Measurements from ENCODE around the gene LMF2.

The LMF2 gene

DNA sequence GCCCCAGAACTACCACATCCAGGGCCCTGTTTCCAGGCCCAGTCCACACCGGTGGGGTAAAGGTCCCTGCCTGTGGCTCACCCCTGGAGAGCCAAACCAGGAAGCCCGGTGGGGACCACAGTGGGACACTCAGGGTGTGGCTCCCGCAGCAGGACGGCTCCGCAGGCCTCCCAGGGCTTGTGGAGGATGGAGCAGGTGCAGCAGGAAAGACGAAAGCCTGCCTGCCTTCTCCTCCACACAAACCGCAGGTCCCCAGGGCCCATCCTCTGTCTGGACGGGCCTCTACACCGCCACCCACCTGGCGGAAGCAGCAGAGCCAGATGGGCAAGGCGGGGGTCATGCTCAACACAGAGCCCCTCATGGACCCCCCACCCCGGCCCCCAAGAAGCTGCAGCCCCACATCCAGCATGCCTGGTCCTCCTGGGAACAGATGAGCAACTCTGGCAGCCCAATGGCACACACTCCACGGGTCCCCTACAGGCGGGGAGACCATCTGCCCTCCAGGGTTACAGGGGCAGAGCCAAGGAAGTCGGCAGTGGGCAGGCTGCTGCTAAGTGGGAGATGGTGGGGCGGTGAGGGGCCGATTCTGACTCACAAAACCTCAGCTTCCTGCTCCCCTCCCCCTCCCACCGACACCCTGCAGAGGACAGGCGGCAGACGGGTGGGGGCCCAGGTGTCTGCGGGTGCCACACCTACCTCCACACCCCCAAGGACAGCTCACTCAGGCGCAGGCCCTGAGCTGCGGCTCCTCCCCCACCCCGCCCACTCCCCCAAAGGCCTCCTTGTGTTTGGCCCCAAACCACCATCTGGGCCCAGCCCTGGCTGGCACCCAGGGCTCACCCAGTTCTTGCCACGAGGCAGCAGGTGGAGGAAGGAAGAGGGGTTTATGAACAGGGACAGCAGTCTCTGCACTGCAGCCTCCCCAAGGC lies 37.9 kb downstream of the LMF2 start:
- H3K9ac ChIP-seq (ENCODE audit: low read length), result peak overlapping the region; percentile 59
- H3K36me3 ChIP-seq (ENCODE audit: control insufficient read depth, insufficient read depth, low read length), result peaks cover 8% of the 10 kb centered on the region
- H3K27me3 ChIP-seq (ENCODE audit: control insufficient read depth, insufficient read depth, low read length), result no peaks in the 10 kb centered on the region
- peaks cover 53% of the 10 kb centered on the region for H3K4me1 ChIP-seq (ENCODE audit: control insufficient read depth, insufficient read depth, low read length)
- H3K9me3 ChIP-seq (ENCODE audit: control insufficient read depth, low read length), result no peaks in the 10 kb centered on the region
- no peak overlapping the region for H3K4me3 ChIP-seq (ENCODE audit: low read length)

DNA sequence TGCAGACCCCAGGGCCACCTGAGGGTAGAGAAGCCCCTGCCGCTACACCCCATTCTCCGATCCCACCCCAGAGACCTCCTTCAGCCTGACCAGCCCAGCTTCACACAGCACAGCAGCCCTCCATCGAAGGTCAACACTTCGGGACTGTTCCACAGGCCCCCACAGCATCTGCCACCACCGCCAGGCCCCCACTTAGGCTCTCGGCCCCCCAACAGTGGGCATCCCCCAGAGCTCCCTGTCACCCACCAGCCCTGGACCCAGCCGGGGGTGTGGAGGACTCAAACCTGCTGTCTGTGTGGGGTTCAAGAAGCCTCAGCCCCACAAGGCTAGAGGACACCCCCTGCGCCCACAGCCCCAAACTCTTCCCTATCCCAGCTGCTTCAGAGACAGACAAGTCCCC lies 38.9 kb downstream of the LMF2 start:
- Histone ChIP-seq H3K9me3 (ENCODE audit: control insufficient read depth, low read length) (no peaks in the 10 kb centered on the region), H3K4me3 (ENCODE audit: low read length) (no peak overlapping the region), H3K9ac (ENCODE audit: low read length) (peak overlapping the region; percentile 31), H3K27me3 (ENCODE audit: control insufficient read depth, insufficient read depth, low read length) (no peaks in the 10 kb centered on the region), H3K4me1 (ENCODE audit: control insufficient read depth, insufficient read depth, low read length) (peaks cover 49% of the 10 kb centered on the region), H3K36me3 (ENCODE audit: control insufficient read depth, insufficient read depth, low read length) (peaks cover 8% of the 10 kb centered on the region)

DNA sequence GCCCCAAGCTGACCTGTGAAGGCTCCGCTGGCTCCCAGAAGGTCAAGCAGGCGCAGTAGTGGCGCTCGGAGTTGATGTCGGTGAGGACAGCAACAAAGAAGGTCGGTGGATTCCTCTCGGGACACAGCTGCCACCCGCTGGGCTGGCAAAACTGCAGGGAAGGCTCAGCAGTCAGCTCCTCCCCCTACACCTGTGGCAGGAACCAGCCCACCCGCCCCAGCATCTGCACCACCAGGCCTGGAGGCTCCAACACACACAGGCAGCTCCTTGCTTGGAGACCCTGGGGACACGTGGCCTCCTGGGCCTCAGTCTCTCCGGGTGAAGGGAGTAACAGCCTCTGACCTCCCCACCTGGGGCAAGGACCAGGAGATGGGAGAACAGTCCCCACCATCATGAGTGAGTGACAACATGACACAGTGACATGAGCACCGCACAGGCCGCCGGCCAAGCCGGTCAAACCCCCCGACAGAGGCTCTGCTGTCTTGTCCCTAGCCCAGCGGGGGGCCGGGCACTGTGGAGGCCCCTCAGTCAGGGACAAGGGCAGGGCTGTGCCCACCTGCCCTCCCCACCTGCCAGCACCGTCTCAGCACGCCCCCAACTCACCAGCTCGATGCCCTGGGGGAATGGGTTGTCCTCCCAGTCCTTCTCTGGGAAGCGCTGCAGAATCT lies 39.6 kb downstream of the LMF2 start:
- Histone ChIP-seq H3K4me1 (ENCODE audit: control insufficient read depth, insufficient read depth, low read length) (peaks cover 42% of the 10 kb centered on the region), H3K4me3 (ENCODE audit: low read length) (no peak overlapping the region), H3K9ac (ENCODE audit: low read length) (no peak overlapping the region), H3K36me3 (ENCODE audit: control insufficient read depth, insufficient read depth, low read length) (peaks cover 10% of the 10 kb centered on the region), H3K27me3 (ENCODE audit: control insufficient read depth, insufficient read depth, low read length) (no peaks in the 10 kb centered on the region), H3K9me3 (ENCODE audit: control insufficient read depth, low read length) (no peaks in the 10 kb centered on the region)

DNA sequence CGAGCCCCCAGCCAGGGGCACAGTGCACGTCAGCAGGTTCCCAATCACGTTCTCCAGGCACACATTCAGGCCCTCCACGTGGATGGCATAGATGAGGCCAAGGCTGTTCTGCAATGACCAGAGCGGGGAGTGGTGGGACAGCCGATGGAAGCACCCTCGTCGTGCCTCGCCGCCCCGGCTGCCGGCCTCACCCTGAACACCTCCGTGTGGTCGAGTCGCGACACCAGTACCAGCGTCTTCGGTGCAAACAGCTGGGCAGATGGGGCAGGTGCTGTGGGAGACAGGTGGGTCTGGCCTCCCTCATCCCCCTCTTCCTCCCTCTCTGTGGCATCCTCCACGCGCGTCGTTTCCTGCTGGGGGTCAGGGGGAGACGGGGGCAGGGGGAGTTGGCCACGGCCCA lies 40.2 kb downstream of the LMF2 start:
- no peak overlapping the region for H3K4me3 ChIP-seq (ENCODE audit: low read length)
- H3K9me3 ChIP-seq (ENCODE audit: control insufficient read depth, low read length), result no peaks in the 10 kb centered on the region
- H3K27me3 ChIP-seq (ENCODE audit: control insufficient read depth, insufficient read depth, low read length), result no peaks in the 10 kb centered on the region
- peaks cover 36% of the 10 kb centered on the region for H3K4me1 ChIP-seq (ENCODE audit: control insufficient read depth, insufficient read depth, low read length)
- H3K9ac ChIP-seq (ENCODE audit: low read length), result no peak overlapping the region
- H3K36me3 ChIP-seq (ENCODE audit: control insufficient read depth, insufficient read depth, low read length), result peaks cover 14% of the 10 kb centered on the region

DNA sequence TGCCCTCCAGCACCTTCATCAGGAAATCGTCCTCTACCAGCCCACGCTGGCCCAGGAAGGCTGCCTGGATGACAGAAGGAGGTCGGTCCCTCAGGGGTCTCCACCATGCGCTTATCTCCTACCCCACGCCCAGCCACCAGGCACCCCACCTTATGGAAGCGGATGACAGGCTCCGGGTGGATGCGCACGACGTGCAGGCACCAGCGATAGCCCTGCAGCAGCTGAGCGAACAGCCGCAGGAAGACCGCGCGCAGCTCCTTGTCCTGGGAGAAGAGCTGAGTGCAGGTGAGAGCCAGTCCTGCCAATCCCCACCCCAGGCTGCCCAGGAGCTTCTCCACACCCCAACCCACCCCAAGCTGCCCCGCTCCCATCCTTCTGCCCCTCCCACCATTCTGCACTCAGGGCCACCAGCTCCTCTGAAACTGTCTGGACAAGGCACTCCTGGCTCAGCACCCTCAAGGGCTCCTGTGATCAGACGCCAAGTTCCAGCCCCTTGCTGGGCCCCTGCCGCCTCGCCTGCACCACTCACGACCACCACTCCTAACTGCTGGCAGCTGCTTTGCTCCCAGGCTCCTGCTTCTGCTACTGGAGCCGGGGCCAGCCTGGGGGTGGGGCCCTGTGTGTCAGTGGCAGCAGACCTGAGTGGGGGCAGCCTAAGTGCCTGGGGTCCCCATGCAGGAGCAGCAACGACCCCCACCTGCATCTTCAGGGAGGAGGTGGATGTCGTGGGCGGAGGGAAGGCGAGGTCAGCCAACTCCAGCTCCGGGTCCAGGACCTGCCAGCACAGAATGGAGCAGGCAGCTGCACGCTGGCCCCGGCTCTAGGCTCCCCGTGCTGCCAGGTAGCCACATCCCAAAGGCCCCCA lies 42.2 kb downstream of the LMF2 start:
- peaks cover 29% of the 10 kb centered on the region for H3K36me3 ChIP-seq (ENCODE audit: control insufficient read depth, insufficient read depth, low read length)

DNA sequence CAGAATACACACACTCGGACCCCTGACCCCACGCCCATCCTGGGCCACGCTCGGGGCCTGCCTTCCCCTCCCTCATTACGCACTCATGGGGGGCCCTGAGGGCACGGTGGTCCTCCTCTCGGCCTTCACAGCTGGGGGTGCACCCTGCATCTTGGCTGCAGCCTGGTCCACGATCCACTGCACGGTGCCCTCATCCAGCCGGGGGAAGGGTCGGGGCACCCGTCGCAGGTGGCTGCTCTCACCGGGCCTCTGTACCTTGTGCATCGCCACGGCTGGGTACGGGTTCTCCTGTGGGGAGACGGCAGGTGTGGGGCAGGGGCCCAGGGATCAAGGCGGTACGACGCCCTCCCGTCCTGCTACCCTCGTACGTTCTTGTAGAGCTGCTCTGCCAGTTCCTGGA lies 43.1 kb downstream of the LMF2 start:
- H3K27me3 ChIP-seq (ENCODE audit: control insufficient read depth, insufficient read depth, low read length), result no peaks in the 10 kb centered on the region
- peaks cover 34% of the 10 kb centered on the region for H3K36me3 ChIP-seq (ENCODE audit: control insufficient read depth, insufficient read depth, low read length)
- H3K4me1 ChIP-seq (ENCODE audit: control insufficient read depth, insufficient read depth, low read length), result peaks cover 16% of the 10 kb centered on the region

More for the DNA sequence above, 42.2 kb downstream of the LMF2 start:
- Histone ChIP-seq H3K4me3 (ENCODE audit: low read length) (no peak overlapping the region), H3K4me1 (ENCODE audit: control insufficient read depth, insufficient read depth, low read length) (peaks cover 24% of the 10 kb centered on the region), H3K9me3 (ENCODE audit: control insufficient read depth, low read length) (no peaks in the 10 kb centered on the region), H3K27me3 (ENCODE audit: control insufficient read depth, insufficient read depth, low read length) (no peaks in the 10 kb centered on the region), H3K9ac (ENCODE audit: low read length) (no peak overlapping the region)

DNA sequence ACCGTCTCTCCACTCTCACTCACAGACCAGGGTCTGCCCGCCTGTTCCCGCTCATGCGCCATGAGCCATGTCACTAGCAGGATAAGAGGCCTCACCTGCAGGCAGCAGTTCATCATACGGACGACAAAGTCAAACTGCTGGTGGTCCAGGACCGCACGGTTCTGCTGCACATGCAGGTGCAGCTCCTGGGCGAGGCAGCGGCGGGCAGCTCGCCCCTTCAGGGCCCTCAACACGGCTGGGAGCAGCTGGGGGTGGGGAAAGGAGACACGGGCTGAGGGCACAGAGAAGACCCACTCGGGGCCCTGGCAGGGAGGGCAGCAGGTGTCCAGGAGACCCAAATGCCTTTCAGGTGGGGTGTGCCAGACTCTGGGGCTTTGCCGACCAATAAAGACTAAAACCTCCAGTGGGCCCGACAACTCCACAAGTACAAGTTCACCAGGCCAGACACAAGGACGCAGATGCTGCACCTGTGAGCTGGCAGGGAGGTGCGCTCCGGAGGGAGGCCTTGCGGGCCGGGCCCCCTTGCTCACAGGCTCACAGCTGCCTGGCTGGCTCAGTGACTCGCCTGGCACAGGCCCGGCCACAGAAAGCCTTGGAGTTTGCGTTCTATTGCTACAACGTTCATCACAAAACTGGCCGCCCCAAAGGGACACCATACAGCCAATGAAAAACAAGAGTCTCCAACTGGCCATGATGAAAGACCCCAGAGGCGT lies 44.2 kb downstream of the LMF2 start:
- no peak overlapping the region for H3K4me3 ChIP-seq (ENCODE audit: low read length)
- H3K4me1 ChIP-seq (ENCODE audit: control insufficient read depth, insufficient read depth, low read length), result peaks cover 9% of the 10 kb centered on the region
- H3K27me3 ChIP-seq (ENCODE audit: control insufficient read depth, insufficient read depth, low read length), result no peaks in the 10 kb centered on the region
- peaks cover 34% of the 10 kb centered on the region for H3K36me3 ChIP-seq (ENCODE audit: control insufficient read depth, insufficient read depth, low read length)
- no peaks in the 10 kb centered on the region for H3K9me3 ChIP-seq (ENCODE audit: control insufficient read depth, low read length)
- no peak overlapping the region for H3K9ac ChIP-seq (ENCODE audit: low read length)

More for the DNA sequence above, 43.1 kb downstream of the LMF2 start:
- H3K9me3 ChIP-seq (ENCODE audit: control insufficient read depth, low read length), result no peaks in the 10 kb centered on the region
- H3K4me3 ChIP-seq (ENCODE audit: low read length), result no peak overlapping the region
- no peak overlapping the region for H3K9ac ChIP-seq (ENCODE audit: low read length)

DNA sequence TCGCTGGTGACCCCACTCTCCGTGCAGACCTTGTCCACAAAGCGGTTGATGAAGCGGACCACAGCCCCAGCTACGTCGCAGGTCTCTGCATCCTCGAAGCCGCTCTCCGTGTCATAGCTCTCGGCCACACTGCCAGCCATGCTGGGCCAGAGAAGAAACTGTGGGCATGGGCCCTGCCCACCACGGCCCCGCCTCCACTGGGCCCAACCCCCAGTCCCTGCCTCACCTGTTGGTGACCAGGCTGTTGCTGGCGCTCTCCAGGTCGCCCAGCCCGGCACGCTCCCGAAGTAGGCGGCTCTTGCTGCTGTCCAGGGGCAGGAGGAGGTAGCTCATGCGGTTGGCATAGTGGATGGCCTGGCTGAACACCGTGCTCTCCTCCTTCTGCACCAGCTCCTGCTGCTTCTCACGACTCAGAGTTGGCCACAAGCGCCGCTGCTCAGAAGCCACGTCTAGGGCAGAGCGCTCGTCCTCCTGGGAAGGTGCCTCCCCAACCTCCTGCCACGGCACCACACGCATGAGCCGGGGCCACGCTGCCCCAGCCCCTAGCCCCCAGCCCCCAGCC lies 45.4 kb downstream of the LMF2 start:
- Histone ChIP-seq H3K27me3 (ENCODE audit: control insufficient read depth, insufficient read depth, low read length) (no peaks in the 10 kb centered on the region), H3K9me3 (ENCODE audit: control insufficient read depth, low read length) (no peaks in the 10 kb centered on the region), H3K4me3 (ENCODE audit: low read length) (no peak overlapping the region), H3K4me1 (ENCODE audit: control insufficient read depth, insufficient read depth, low read length) (peaks cover 9% of the 10 kb centered on the region), H3K9ac (ENCODE audit: low read length) (no peak overlapping the region), H3K36me3 (ENCODE audit: control insufficient read depth, insufficient read depth, low read length) (peaks cover 39% of the 10 kb centered on the region)

DNA sequence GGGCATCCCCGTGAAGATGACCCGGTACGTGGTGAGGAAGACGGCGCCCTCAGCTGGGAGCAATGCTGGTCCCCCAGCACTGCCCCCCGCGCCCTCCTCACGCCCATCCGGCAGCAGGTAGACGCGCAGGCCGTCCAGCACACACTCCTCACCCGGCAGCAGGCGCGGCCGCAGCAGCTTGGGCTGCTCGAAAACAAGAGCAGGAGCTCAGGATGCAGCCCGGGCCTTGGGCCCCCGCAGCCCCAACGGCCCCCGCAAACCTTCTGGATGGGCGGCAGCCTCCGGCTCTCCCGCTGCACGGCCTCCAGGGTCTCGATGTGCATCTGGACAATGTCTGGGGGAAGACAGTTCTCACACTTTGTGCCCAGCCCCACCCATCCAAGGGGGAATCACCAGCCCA lies 46.0 kb downstream of the LMF2 start:
- Histone ChIP-seq H3K36me3 (ENCODE audit: control insufficient read depth, insufficient read depth, low read length) (peaks cover 36% of the 10 kb centered on the region), H3K27me3 (ENCODE audit: control insufficient read depth, insufficient read depth, low read length) (no peaks in the 10 kb centered on the region), H3K9me3 (ENCODE audit: control insufficient read depth, low read length) (no peaks in the 10 kb centered on the region), H3K4me3 (ENCODE audit: low read length) (no peak overlapping the region), H3K4me1 (ENCODE audit: control insufficient read depth, insufficient read depth, low read length) (peaks cover 9% of the 10 kb centered on the region), H3K9ac (ENCODE audit: low read length) (no peak overlapping the region)

DNA sequence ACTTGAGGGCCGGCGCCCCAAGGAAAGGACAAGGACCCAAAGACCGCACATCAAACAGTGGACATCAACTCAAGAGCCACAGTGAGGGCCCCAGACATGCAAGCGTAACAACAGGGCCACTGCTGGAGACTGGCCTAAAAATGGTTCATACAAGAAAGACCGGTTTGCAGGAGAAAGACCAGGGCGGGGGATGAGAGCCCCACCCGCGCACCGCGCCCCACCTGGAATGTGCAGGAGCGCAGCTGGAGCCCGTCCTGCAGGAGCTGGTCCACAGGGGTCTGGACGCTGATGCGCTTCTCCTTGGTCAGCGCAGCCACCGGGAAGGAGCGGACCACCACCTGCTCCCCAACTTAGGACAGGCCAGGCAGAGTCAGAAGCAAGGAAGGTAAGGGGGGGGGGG lies 46.6 kb downstream of the LMF2 start:
- peaks cover 9% of the 10 kb centered on the region for H3K4me1 ChIP-seq (ENCODE audit: control insufficient read depth, insufficient read depth, low read length)
- H3K36me3 ChIP-seq (ENCODE audit: control insufficient read depth, insufficient read depth, low read length), result peaks cover 36% of the 10 kb centered on the region
- H3K4me3 ChIP-seq (ENCODE audit: low read length), result no peak overlapping the region
- H3K9ac ChIP-seq (ENCODE audit: low read length), result no peak overlapping the region
- no peaks in the 10 kb centered on the region for H3K9me3 ChIP-seq (ENCODE audit: control insufficient read depth, low read length)
- no peaks in the 10 kb centered on the region for H3K27me3 ChIP-seq (ENCODE audit: control insufficient read depth, insufficient read depth, low read length)

DNA sequence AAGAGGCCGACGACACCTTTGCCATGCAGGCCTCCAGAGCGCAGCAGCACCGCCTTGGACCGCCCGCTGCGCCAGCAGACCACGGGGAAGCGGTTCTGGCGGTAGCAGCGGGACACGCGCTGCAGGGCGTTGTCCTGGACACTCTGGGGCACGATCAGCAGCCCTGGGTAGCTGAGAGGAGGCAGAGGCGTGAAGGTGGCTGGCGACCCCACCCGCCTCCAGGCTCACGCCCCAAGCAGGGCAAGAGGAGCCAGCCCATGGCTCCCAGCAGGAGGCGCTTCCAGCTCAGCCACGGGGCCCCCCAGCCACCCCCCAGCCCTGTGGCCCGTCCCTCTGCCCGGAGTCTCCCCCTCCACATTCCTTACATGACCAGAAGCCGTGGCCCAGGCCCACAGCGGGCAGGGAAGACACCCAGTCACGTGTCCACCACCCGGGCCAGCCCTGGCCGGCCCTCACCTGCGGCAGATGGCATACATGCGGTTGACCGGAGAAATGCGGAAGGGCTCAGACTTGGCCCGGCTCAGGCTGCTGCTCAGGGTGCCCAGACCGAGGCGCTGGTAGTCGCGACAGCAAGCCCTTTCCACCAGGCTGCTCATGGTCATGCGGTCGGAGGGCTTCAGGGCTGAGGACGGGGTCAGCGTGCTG lies 47.9 kb downstream of the LMF2 start:
- no peak overlapping the region for H3K9ac ChIP-seq (ENCODE audit: low read length)
- H3K4me1 ChIP-seq (ENCODE audit: control insufficient read depth, insufficient read depth, low read length), result peaks cover 9% of the 10 kb centered on the region
- H3K27me3 ChIP-seq (ENCODE audit: control insufficient read depth, insufficient read depth, low read length), result no peaks in the 10 kb centered on the region
- no peak overlapping the region for H3K4me3 ChIP-seq (ENCODE audit: low read length)
- no peaks in the 10 kb centered on the region for H3K9me3 ChIP-seq (ENCODE audit: control insufficient read depth, low read length)
- peaks cover 40% of the 10 kb centered on the region for H3K36me3 ChIP-seq (ENCODE audit: control insufficient read depth, insufficient read depth, low read length)
